Esophagus squamous epithelium (tissue), 4 donors: ENCODE measurements around the gene ELOVL2.

Experiments
- CTCF ChIP-seq, 6 experiments: fragments of 450-650 bp in 4 of 6; fragments of 200-600 bp in 2 of 6; sonication (generic) in 2 of 6; IDR thresholded peaks; one replicate each; pipeline ENCODE4 v1.5.1; 2016 to 2019; ENCODE audit warnings: antibody characterized with exemption in 6 of 6, mild to moderate bottlenecking in 4 of 6, moderate library complexity in 4 of 6
- POLR2A ChIP-seq, 4 donors: fragments of 450-650 bp; IDR thresholded peaks; one replicate each; pipeline ENCODE4 v1.6.1; 2017; ENCODE audit warnings: antibody characterized with exemption in 4 of 4, mild to moderate bottlenecking in 4 of 4, moderate library complexity in 3 of 4

DNA sequence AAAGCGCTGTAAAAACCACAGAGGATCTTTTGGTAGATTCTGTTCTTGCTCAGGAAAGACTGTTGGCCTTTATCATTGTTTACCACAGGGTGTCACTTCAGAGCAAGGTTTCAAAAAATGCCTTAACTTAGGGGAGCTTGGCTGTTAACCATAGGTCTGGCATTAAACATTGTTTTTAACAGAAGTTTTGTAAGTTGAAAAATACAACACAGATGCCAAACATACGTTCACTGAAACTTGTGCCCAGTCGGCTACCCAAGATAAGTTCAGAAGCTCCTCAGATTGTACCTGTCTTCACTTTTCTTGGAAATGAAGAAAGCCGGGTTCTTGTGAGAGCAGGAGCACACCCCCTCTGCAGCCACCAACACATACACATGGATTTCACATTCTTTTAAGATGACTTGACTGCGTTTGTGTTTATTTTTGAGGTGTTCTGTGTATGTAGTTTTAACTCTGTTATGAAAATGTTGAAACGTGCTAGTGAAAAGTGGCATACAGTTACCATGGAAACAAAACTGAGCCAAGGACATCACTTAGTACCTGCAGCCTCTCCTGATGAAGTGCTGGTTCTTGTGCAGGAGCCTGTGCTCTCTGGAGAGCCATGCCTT is 92.3 kb downstream of the ELOVL2 start:
- TF ChIP-seq CTCF (IDR thresholded peaks at IDR 0.05) (peak in 4 of 6 experiments; percentile 22 to 53 (median 24)), POLR2A (IDR thresholded peaks at IDR 0.05) (no peak)
